DMS79 treated with DMSO at 0.1 percent for 48 hours (cell line): ENCODE results near the gene NT5C3A.
"Not testable (repeated sequence)": the region's sequence is repeated elsewhere in the genome, so short reads cannot be mapped to it uniquely, and the experiment has no call there.

ENCODE experiments used
- DNase-seq: peaks from one replicate; lab custom pipeline; 2025; lab: John Stamatoyannopoulos, UW

Gene NT5C3A

GRCh38 chr7:32979246-32979645, 83.3 kb downstream of the NT5C3A start:
- not testable (repeated sequence) for DNase-seq

- not testable (repeated sequence) for DNase-seq
These were observed 85.4 kb downstream of the NT5C3A start for GRCh38 chr7:32977159-32977558.

GRCh38 chr7:32971967-32972366, 90.6 kb downstream of the NT5C3A start:
- not testable (repeated sequence) for DNase-seq

- DNase-seq, result not testable (repeated sequence)
These were observed 95.4 kb downstream of the NT5C3A start for GRCh38 chr7:32967268-32967582.

GRCh38 chr7:32966489-32967267, 95.9 kb downstream of the NT5C3A start:
- DNase-seq, result not testable (repeated sequence)

DNA sequence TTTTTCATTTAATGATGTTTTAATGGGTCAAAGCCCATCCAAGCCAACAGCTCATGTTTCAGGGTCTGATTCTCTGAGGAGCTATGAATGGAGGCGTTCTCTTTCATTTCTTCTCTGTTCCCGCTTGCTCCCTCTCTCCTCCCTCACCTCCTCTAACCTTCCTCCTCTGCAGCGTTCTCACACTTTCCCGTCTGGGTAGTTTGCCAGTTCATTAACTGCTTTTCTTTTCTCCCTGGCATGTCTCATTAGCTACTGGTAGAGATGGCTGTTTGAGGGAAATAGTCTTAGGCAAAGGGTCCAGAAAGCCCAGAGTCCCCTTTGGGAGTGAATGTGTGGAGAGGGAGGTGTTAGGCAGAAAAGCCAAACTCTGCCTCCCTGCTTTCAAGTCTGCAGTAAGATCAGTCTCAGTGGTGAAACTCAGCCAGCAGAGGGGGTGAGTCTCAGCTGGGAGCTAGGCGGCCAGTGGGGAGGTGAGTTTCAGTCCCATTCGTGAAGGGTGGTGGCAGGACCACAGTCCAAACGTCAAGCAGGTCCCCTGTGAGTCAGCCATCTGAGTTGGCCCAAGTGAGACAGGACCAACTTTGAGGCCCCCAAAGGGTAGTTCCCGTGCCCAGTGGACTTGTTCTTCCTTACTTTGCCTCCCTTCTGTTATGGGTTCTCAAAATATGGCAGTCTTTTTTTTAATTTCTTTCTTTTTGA, 98.0 kb downstream of the NT5C3A start:
- DNase-seq, result peak; percentile 41
